H1 (cell line): Measurements from ENCODE around the gene ATP6V1G1. TPM values are rescaled to one million over a fixed set of nuclear protein-coding genes. Genes with fewer than 3 reads are reported as not detected.

Experiments used
- ASH2L ChIP-seq: fragments of 200-600, 300-600 bp; sonication (generic); IDR thresholded peaks from one replicate; pipeline ENCODE4 v1.7.1; 2017; ENCODE audit warnings: low read length
- CTBP2 ChIP-seq: IDR thresholded peaks from 2 replicates; pipeline ENCODE4 v1.7.0; 2011; ENCODE audit warnings: borderline replicate concordance, mild to moderate bottlenecking, moderate library complexity, mixed read lengths, low read length; ENCODE audit not compliant: insufficient read depth, insufficient read length
- CTCF ChIP-seq, 3 experiments: IDR thresholded peaks; 1 replicate in 2 of 3; 2 replicates in 1 of 3; pipeline versions ENCODE4 v1.5.1 to v1.6.1; 2011; ENCODE audit warnings: low read length in 3 of 3, mild to moderate bottlenecking in 3 of 3, inconsistent platforms in 2 of 3, low read depth in 1 of 3, moderate library complexity in 1 of 3; ENCODE audit not compliant: insufficient read depth in 1 of 3; ENCODE audit errors: control extremely low read depth in 1 of 3
- POLR2AphosphoS5 ChIP-seq: IDR thresholded peaks from 2 replicates; pipeline ENCODE4 v1.6.1; 2011; ENCODE audit warnings: low read depth, low read length
- polyA plus RNA-seq, 7 experiments: library from polyadenylated mRNA; depleted of rRNA in 3 of 7; stranded (reverse) in 5 of 7; unstranded in 2 of 7; fragments of >200 nt in 5 of 7; fragments of 200-250 nt in 2 of 7; gene quantifications; 1 replicate in 5 of 7; 2 replicates in 1 of 7; 4 replicates in 1 of 7; pipeline versions ENCODE4 v1.2.1 to v1.2.3, GENCODE V29; 2011 to 2013; ENCODE audit warnings: missing spikeins in 2 of 7, mixed read lengths in 2 of 7
- total RNA-seq: library from RNA; stranded (reverse); fragmentation: NEBNext Ultra II Directional; extraction: Animal tissue kit (Norgen Biotek cat#: 25700); gene quantifications from 2 replicates; pipeline ENCODE4 v1.2.1, GENCODE V29; 2021

ATP6V1G1 gene
- total and polyA plus RNA-seq, 2 of the 8 experiments (the other 6 are each of a cell fraction or from before 2014, with no cell fraction given), result 112 to 124 TPM

DNA sequence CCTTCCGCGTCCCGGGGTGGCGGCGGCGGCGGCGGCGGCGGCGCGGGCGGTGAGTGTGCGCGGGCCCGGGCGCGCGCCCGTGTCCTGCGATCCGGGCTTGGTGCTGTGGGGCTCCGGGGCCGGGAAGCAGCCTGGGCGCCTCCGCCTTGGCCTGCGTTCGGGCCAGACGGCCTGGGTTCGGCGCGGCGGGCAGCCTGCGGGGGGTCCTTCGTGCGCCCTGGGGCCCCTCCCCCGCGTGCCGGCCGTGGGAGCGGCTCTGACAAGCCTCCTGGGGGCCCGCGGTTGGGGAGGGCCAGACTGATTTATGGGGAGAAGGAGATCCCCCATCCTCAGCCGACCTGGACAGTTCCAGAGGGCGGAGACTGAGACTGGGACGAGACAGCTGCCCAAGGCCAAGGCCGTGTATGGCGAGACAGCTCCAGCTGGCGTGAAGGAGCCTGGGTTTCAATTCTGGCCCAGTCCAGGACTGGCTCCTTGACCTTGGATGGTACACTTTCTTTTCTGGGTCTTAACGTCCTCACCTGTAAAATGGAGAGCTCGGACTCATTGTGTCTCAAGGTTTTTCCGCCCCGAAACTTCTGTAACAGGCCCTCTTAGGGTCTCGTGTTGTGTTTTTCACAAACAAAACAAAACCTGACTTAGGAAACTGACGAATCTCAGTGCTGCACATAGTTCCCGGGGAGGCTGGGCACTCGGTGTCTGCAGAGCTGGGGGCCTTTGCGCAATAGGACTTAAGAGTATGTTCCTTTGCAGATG, 24.1 kb downstream of the ATP6V1G1 start (continued):
- TF ChIP-seq CTBP2 (no peak), POLR2AphosphoS5 (0 out of 2 replicates have a peak, but pooled peaks have one; percentile 19), CTCF (IDR thresholded peaks at IDR 0.05; ENCODE audit: control extremely low read depth in 1 of 3, insufficient read depth in 1 of 3, low read depth in 1 of 3, low read length in 3 of 3) (no peak), ASH2L (peak; percentile 38)
- TF ChIP-seq, all 59 proteins: peak for 5
